ENCODE data around the gene SCGB1C1.

DNA sequence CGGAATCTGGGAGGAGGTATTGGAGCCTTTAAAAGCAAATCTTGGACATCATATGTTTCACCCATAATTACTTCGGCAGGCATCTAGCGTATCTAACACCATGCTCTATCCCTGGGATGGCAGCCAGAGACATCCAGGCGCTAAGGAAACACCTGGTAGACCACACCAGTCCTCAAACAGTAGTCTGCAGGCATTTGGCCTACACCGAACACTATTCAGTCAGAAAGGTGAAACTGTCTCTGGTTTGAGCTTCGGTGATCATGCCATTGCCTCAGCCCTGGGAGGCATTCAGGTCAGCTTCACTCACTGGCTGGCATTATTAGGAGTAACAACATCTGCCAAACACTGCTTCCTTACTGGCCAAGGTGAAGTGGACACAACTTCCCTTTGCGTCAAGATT lies 31.5 kb downstream of the SCGB1C1 start:
- TF ChIP-seq EZH2 (IDR thresholded peaks at IDR 0.05; ENCODE audit: low read depth, unreplicated experiment): no peak
- TF ChIP-seq CREB1 (CRISPR knock-in tag; IDR thresholded peaks at IDR 0.05; ENCODE audit: low read depth): no peak
- TF ChIP-seq CTCF (conservative IDR thresholded peaks at IDR 0.05; ENCODE audit: low read depth in 2 of 2): no peak
- no peak for TF ChIP-seq POLR2AphosphoS5 (IDR thresholded peaks at IDR 0.05; ENCODE audit: low read depth)
- TF ChIP-seq, protein P1, sequence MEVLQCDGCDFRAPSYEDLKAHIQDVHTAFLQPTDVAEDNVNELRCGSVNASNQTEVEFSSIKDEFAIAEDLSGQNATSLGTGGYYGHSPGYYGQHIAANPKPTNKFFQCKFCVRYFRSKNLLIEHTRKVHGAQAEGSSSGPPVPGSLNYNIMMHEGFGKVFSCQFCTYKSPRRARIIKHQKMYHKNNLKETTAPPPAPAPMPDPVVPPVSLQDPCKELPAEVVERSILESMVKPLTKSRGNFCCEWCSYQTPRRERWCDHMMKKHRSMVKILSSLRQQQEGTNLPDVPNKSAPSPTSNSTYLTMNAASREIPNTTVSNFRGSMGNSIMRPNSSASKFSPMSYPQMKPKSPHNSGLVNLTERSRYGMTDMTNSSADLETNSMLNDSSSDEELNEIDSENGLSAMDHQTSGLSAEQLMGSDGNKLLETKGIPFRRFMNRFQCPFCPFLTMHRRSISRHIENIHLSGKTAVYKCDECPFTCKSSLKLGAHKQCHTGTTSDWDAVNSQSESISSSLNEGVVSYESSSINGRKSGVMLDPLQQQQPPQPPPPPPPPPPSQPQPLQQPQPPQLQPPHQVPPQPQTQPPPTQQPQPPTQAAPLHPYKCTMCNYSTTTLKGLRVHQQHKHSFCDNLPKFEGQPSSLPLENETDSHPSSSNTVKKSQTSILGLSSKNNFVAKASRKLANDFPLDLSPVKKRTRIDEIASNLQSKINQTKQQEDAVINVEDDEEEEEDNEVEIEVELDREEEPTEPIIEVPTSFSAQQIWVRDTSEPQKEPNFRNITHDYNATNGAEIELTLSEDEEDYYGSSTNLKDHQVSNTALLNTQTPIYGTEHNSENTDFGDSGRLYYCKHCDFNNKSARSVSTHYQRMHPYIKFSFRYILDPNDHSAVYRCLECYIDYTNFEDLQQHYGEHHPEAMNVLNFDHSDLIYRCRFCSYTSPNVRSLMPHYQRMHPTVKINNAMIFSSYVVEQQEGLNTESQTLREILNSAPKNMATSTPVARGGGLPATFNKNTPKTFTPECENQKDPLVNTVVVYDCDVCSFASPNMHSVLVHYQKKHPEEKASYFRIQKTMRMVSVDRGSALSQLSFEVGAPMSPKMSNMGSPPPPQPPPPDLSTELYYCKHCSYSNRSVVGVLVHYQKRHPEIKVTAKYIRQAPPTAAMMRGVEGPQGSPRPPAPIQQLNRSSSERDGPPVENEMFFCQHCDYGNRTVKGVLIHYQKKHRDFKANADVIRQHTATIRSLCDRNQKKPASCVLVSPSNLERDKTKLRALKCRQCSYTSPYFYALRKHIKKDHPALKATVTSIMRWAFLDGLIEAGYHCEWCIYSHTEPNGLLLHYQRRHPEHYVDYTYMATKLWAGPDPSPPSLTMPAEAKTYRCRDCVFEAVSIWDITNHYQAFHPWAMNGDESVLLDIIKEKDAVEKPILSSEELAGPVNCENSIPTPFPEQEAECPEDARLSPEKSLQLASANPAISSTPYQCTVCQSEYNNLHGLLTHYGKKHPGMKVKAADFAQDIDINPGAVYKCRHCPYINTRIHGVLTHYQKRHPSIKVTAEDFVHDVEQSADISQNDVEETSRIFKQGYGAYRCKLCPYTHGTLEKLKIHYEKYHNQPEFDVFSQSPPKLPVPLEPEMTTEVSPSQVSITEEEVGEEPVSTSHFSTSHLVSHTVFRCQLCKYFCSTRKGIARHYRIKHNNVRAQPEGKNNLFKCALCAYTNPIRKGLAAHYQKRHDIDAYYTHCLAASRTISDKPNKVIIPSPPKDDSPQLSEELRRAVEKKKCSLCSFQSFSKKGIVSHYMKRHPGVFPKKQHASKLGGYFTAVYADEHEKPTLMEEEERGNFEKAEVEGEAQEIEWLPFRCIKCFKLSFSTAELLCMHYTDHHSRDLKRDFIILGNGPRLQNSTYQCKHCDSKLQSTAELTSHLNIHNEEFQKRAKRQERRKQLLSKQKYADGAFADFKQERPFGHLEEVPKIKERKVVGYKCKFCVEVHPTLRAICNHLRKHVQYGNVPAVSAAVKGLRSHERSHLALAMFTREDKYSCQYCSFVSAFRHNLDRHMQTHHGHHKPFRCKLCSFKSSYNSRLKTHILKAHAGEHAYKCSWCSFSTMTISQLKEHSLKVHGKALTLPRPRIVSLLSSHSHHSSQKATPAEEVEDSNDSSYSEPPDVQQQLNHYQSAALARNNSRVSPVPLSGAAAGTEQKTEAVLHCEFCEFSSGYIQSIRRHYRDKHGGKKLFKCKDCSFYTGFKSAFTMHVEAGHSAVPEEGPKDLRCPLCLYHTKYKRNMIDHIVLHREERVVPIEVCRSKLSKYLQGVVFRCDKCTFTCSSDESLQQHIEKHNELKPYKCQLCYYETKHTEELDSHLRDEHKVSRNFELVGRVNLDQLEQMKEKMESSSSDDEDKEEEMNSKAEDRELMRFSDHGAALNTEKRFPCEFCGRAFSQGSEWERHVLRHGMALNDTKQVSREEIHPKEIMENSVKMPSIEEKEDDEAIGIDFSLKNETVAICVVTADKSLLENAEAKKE (CRISPR knock-in tag; IDR thresholded peaks at IDR 0.05): no peak
- TF ChIP-seq REST (IDR thresholded peaks at IDR 0.05; ENCODE audit: unreplicated experiment): no peak
- no peak for TF ChIP-seq EZH2phosphoT487 (IDR thresholded peaks at IDR 0.05; ENCODE audit: unreplicated experiment)
